HUES6 (cell line): ENCODE data around the gene CADPS2.

Experiments
- H3K27ac ChIP-seq: 2 replicates; pipeline ENCODE4 v1.7.0; 2013; ENCODE audit warnings: low read depth, mild to moderate bottlenecking, low read length, inconsistent platforms
- H3K27me3 ChIP-seq: 2 replicates; pipeline ENCODE4 v1.6.1; 2013; ENCODE audit warnings: low read length; ENCODE audit not compliant: control insufficient read depth, insufficient read depth
- H3K36me3 ChIP-seq: 2 replicates; pipeline ENCODE4 v1.6.1; 2013; ENCODE audit warnings: low read length; ENCODE audit not compliant: control insufficient read depth, insufficient read depth
- H3K4me1 ChIP-seq: 2 replicates; pipeline ENCODE4 v1.6.1; 2013; ENCODE audit warnings: low read length; ENCODE audit not compliant: control insufficient read depth, insufficient read depth
- H3K4me3 ChIP-seq: 2 replicates; pipeline ENCODE4 v1.5.1; 2013; ENCODE audit warnings: low read depth, low read length
- H3K9ac ChIP-seq: one replicate; pipeline ENCODE4 v1.6.1; 2013; ENCODE audit warnings: mild to moderate bottlenecking, low read length
- H3K9me3 ChIP-seq: 2 replicates; pipeline ENCODE4 v1.6.1; 2013; ENCODE audit warnings: low read depth, low read length; ENCODE audit not compliant: control insufficient read depth, insufficient read depth

The CADPS2 gene

GRCh38 chr7:122831436-122831835 is 54.8 kb downstream of the CADPS2 start:
- H3K27ac ChIP-seq = no peak overlapping the region
- no peaks in the 10 kb centered on the region for H3K27me3 ChIP-seq
- peaks cover 7% of the 10 kb centered on the region for H3K4me1 ChIP-seq
- no peak overlapping the region for H3K9ac ChIP-seq
- H3K9me3 ChIP-seq = no peaks in the 10 kb centered on the region
- no peak overlapping the region for H3K4me3 ChIP-seq
- H3K36me3 ChIP-seq = no peaks in the 10 kb centered on the region

DNA sequence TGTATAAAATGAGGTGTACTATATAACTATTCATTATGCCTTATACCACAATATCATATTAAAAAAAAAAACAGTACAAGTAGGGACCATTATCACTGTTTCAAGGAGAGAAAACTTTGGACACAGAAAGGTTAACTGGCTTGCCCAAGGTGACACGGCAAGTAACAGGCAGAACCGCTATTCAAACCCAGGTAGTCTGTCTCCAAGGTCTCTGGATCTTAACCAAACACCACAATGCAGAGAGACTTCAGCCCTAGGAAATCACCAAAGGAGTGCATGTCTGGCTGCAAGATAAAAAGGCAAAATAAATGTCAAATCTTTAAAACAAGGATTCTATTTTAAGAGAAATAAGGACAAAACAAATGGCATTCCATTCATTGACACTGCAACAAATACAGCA is 56.3 kb downstream of the CADPS2 start:
- H3K27ac ChIP-seq = no peak overlapping the region
- H3K9ac ChIP-seq = no peak overlapping the region
- no peaks in the 10 kb centered on the region for H3K27me3 ChIP-seq
- H3K36me3 ChIP-seq = no peaks in the 10 kb centered on the region
- H3K9me3 ChIP-seq = no peaks in the 10 kb centered on the region
- H3K4me1 ChIP-seq = peaks cover 7% of the 10 kb centered on the region
- H3K4me3 ChIP-seq = no peak overlapping the region

DNA sequence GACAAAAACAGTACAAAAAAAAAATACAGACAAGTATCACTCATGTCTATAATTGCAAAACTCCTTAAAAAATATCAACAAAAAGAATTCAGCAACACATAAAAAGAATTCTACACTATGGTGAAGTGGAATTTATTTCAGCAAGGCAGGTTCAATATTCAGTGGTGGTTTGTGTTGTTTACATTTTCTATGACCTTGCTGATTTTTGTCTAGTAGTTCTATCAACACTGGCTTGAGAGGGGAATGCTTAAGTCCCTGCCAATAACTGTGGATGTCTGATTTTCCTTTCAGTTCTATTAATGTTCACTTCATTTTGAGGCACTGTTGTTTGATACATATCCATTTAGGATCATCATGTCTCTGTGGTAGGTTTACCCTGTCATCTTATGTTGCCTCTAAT is 58.5 kb downstream of the CADPS2 start:
- no peaks in the 10 kb centered on the region for H3K27me3 ChIP-seq
- no peaks in the 10 kb centered on the region for H3K36me3 ChIP-seq
- no peaks in the 10 kb centered on the region for H3K4me1 ChIP-seq
- no peak overlapping the region for H3K4me3 ChIP-seq
- no peak overlapping the region for H3K27ac ChIP-seq
- H3K9ac ChIP-seq = no peak overlapping the region
- H3K9me3 ChIP-seq = no peaks in the 10 kb centered on the region

DNA sequence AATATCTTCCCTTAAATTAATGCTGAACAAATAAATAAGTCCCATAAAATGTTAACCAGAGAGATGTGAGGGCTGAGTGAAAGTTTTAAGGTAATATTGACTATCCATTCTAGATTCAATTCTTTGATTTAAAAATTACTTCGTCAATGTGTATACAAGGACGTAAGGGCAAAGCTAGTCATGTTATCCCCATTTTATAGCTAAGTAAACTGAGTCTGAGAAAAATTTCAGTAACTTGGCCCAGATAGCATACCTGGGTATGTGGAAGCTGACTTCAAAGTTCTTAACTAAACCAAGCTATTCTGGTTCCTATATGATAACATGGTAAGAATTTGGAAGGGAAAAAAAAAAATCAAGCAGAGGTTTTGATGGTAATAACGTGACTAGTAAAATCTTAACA is 72.4 kb downstream of the CADPS2 start:
- Histone ChIP-seq H3K4me3 (no peak overlapping the region), H3K27me3 (no peaks in the 10 kb centered on the region), H3K9me3 (no peaks in the 10 kb centered on the region; the same call in 1 of the 2 replicates), H3K36me3 (no peaks in the 10 kb centered on the region), H3K27ac (no peak overlapping the region), H3K9ac (no peak overlapping the region), H3K4me1 (no peaks in the 10 kb centered on the region)

- H3K9ac ChIP-seq = no peak overlapping the region
- H3K27me3 ChIP-seq = no peaks in the 10 kb centered on the region
- H3K36me3 ChIP-seq = no peaks in the 10 kb centered on the region
- H3K4me1 ChIP-seq = peaks cover 18% of the 10 kb centered on the region
- no peaks in the 10 kb centered on the region for H3K9me3 ChIP-seq
- no peak overlapping the region for H3K27ac ChIP-seq
- no peak overlapping the region for H3K4me3 ChIP-seq
These were observed 82.4 kb downstream of the CADPS2 start for GRCh38 chr7:122803851-122804250.

GRCh38 chr7:122803323-122803722 is 82.9 kb downstream of the CADPS2 start:
- Histone ChIP-seq H3K27ac (peak overlapping the region; percentile 53; the same call in 1 of the 2 replicates), H3K27me3 (no peaks in the 10 kb centered on the region), H3K36me3 (no peaks in the 10 kb centered on the region), H3K9ac (no peak overlapping the region), H3K4me1 (peaks cover 18% of the 10 kb centered on the region), H3K4me3 (no peak overlapping the region), H3K9me3 (no peaks in the 10 kb centered on the region)

DNA sequence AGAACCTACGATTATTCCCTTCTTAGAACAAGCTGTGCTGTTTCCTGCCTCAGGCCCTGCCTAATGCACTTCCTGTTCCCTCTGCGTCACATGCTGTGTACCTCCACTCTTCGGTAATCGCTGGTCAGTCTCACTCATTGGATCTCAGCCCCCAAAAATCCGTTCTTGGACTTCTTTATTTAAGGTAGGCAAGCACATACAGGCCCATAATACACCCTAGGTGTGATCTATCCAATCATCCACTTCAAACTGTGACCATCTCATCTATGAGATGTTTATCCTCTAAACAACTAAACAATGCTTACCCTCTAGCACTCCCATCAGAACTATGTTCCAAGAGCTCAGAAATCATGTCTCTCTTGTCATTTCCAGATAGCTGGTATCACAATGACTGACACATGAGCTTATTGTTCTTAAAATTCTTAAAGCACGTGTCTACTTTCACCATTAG is 83.9 kb downstream of the CADPS2 start:
- Histone ChIP-seq H3K27ac (no peak overlapping the region), H3K4me1 (peaks cover 18% of the 10 kb centered on the region), H3K27me3 (no peaks in the 10 kb centered on the region), H3K9me3 (no peaks in the 10 kb centered on the region), H3K9ac (no peak overlapping the region), H3K36me3 (no peaks in the 10 kb centered on the region), H3K4me3 (no peak overlapping the region)

- no peaks in the 10 kb centered on the region for H3K27me3 ChIP-seq
- no peak overlapping the region; the same call in 1 of the 2 replicates for H3K27ac ChIP-seq
- H3K9ac ChIP-seq = no peak overlapping the region
- peaks cover 38% of the 10 kb centered on the region; the same call in 1 of the 2 replicates for H3K4me1 ChIP-seq
- H3K9me3 ChIP-seq = no peaks in the 10 kb centered on the region
- no peak overlapping the region for H3K4me3 ChIP-seq
- H3K36me3 ChIP-seq = no peaks in the 10 kb centered on the region
These were observed 94.2 kb downstream of the CADPS2 start for GRCh38 chr7:122791959-122792545.

DNA sequence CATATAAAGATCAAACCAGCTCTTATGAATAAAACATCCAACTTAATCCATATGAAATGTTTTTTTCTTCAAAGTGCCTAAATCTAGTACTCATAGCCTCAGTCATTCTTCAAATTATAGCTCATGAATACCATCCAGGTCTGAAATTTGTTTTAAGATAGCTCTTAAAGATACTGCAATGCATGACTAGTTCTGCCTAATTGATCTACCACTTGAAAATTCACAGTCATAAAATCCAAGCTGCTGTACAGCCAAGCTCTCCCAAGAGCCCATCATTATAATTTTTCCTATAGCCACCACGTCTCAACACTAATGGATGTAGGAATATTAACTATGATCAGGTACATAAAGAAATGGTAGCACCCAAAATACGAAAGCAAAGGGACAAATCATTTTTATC is 95.7 kb downstream of the CADPS2 start:
- peak overlapping the region; percentile 1; the same call in 1 of the 2 replicates for H3K27ac ChIP-seq
- no peaks in the 10 kb centered on the region for H3K27me3 ChIP-seq
- no peak overlapping the region for H3K4me3 ChIP-seq
- H3K9ac ChIP-seq = no peak overlapping the region
- H3K36me3 ChIP-seq = no peaks in the 10 kb centered on the region
- peaks cover 38% of the 10 kb centered on the region; the same call in 1 of the 2 replicates for H3K4me1 ChIP-seq
- H3K9me3 ChIP-seq = no peaks in the 10 kb centered on the region

GRCh38 chr7:122790132-122790531 is 96.1 kb downstream of the CADPS2 start:
- Histone ChIP-seq H3K27ac (no peak overlapping the region), H3K9me3 (no peaks in the 10 kb centered on the region), H3K27me3 (no peaks in the 10 kb centered on the region), H3K4me1 (peaks cover 38% of the 10 kb centered on the region; the same call in 1 of the 2 replicates), H3K36me3 (no peaks in the 10 kb centered on the region), H3K4me3 (no peak overlapping the region), H3K9ac (no peak overlapping the region)

GRCh38 chr7:122789156-122789555 is 97.1 kb downstream of the CADPS2 start:
- Histone ChIP-seq H3K27me3 (no peaks in the 10 kb centered on the region), H3K9me3 (no peaks in the 10 kb centered on the region), H3K36me3 (no peaks in the 10 kb centered on the region), H3K27ac (no peak overlapping the region; the same call in 1 of the 2 replicates), H3K4me1 (peaks cover 38% of the 10 kb centered on the region; the same call in 1 of the 2 replicates), H3K9ac (no peak overlapping the region), H3K4me3 (no peak overlapping the region)
